GM18858 (cell line): ENCODE results near the gene ANKZF1.

Experiments
- ATAC-seq: cut with Tn5 transposase; IDR thresholded peaks from one replicate; pipeline ENCODE4 v1.9.1; 2021; ENCODE audit not compliant: unreplicated experiment

The ANKZF1 gene

GRCh38 chr2:219279916-219280516 lies 50.4 kb downstream of the ANKZF1 start:
- ATAC-seq = no peak

GRCh38 chr2:219280651-219281050 lies 51.0 kb downstream of the ANKZF1 start:
- no peak for ATAC-seq

GRCh38 chr2:219281588-219281987 lies 52.0 kb downstream of the ANKZF1 start:
- no peak for ATAC-seq

GRCh38 chr2:219282375-219282774 lies 52.8 kb downstream of the ANKZF1 start:
- ATAC-seq = no peak

GRCh38 chr2:219282943-219283581 lies 53.5 kb downstream of the ANKZF1 start:
- ATAC-seq = no peak

GRCh38 chr2:219284501-219285372 lies 55.1 kb downstream of the ANKZF1 start:
- ATAC-seq = no peak

GRCh38 chr2:219285373-219285735 lies 55.7 kb downstream of the ANKZF1 start:
- no peak for ATAC-seq

GRCh38 chr2:219285894-219286425 lies 56.4 kb downstream of the ANKZF1 start:
- no peak for ATAC-seq
